Aorta (tissue), 5 donors: ENCODE data around the gene ENDOU. TPM values are rescaled to one million over a fixed set of nuclear protein-coding genes. Genes with fewer than 3 reads are reported as not detected.

Source experiments
- ATAC-seq: fragments of 200-7000 bp; cut with Tn5 transposase; one replicate; pipeline ENCODE4 v1.9.1; 2022; ENCODE audit warnings: moderate library complexity; ENCODE audit not compliant: low FRiP score
- DNase-seq, 2 donors: peaks; one replicate each; pipeline ENCODE4 v3.0.0-alpha.2; 2020
- H3K27ac ChIP-seq, 2 donors: one replicate each; pipeline ENCODE4 v1.5.1; 2013; ENCODE audit warnings: low read length in 2 of 2, mild to moderate bottlenecking in 2 of 2, moderate library complexity in 2 of 2, control low read depth in 1 of 2, inconsistent platforms in 1 of 2, low read depth in 1 of 2
- H3K27me3 ChIP-seq, 2 donors: one replicate each; pipeline ENCODE4 v1.6.1; 2013; ENCODE audit warnings: control low read depth in 1 of 2, low read length in 1 of 2, mild to moderate bottlenecking in 1 of 2, moderate library complexity in 1 of 2; ENCODE audit not compliant: insufficient read depth in 2 of 2, control insufficient read depth in 1 of 2
- H3K36me3 ChIP-seq, 2 donors: one replicate each; pipeline ENCODE4 v1.6.1; 2013; ENCODE audit warnings: control low read depth in 1 of 2, low read length in 1 of 2, mild to moderate bottlenecking in 1 of 2; ENCODE audit not compliant: insufficient read depth in 2 of 2, control insufficient read depth in 1 of 2
- H3K4me1 ChIP-seq, 2 donors: one replicate each; pipeline ENCODE4 v1.6.1; 2013; ENCODE audit warnings: low read length in 2 of 2, control low read depth in 1 of 2, mild to moderate bottlenecking in 1 of 2, moderate library complexity in 1 of 2; ENCODE audit not compliant: insufficient read depth in 2 of 2, control insufficient read depth in 1 of 2
- H3K4me3 ChIP-seq, 2 donors: one replicate each; pipeline ENCODE4 v1.5.1; 2013; ENCODE audit warnings: low read length in 2 of 2, control low read depth in 1 of 2, mild to moderate bottlenecking in 1 of 2
- H3K9me3 ChIP-seq: one replicate; pipeline ENCODE4 v1.6.1; 2013; ENCODE audit warnings: mild to moderate bottlenecking, low read length; ENCODE audit not compliant: control insufficient read depth
- WGBS, 2 donors: extraction: QIAGEN DNeasy Blood & Tissue Kit; methylation state at CpG; one replicate each; pipeline ENCODE4 v1.1.7; 2013; 5-methylcytosine and 5-hydroxymethylcytosine counted together
- intact Hi-C, 2 donors: fragments of 100-400 bp; cut with DNase I; formaldehyde crosslinking; loops; one replicate each; pipeline versions ENCODE4 v1.14.2 to v1.15.0; 2022
- polyA plus RNA-seq, 2 donors: library from polyadenylated mRNA; stranded (reverse); fragments of 200-250 nt; gene quantifications; one replicate each; pipeline ENCODE4 v1.2.3, GENCODE V29; 2013
- total RNA-seq, 2 donors: library from RNA; stranded (reverse); fragmentation: NEBNext Ultra II Directional; extraction: Animal tissue kit (Norgen Biotek cat#: 25700); gene quantifications; one replicate each; pipeline ENCODE4 v1.2.1, GENCODE V29; 2021
- donor health status: healthy with polysubstance abuse.
- donor health status: Bipolar disorder and iron deficiency.
- donor health status: DM: no; HTN: no; CAD: no.
- donor health status: DM: no; HTN: no; CAD: no.
- donor health status: DM: yes; HTN: yes; CAD: no.

The ENDOU gene
- total and polyA plus RNA-seq, 4 donors = 0.29 to 1.7 (median 0.74) TPM; not detected in 1

GRCh38 chr12:47770086-47770726 lies 44.9 kb upstream of the ENDOU start:
- DNase-seq = no peak
- Histone ChIP-seq H3K4me1 (peaks cover 0 to 2% of the 10 kb centered on the region in 2 donors), H3K4me3 (no peak overlapping the region), H3K27ac (no peak overlapping the region), H3K36me3 (no peaks in the 10 kb centered on the region), H3K9me3 (no peaks in the 10 kb centered on the region), H3K27me3 (no peaks in the 10 kb centered on the region)
- no peak for ATAC-seq
- 89 to 92% methylated on average over 3 of the region's 3 CpGs for WGBS, 2 donors
- intact Hi-C loops = no loop called here

GRCh38 chr12:47769234-47770085 lies 44.2 kb upstream of the ENDOU start:
- no peaks in the 10 kb centered on the region for H3K36me3 ChIP-seq
- H3K9me3 ChIP-seq = no peaks in the 10 kb centered on the region
- DNase-seq (no peak), ATAC-seq (no peak)
- H3K4me1 ChIP-seq = no peaks in the 10 kb centered on the region
- intact Hi-C loops = loop anchor here in 1 of 2 donors (2.0 kb wide), 1 partner anchor 53 kb away; no protein-coding TSS in a partner anchor
- no peak overlapping the region for H3K4me3 ChIP-seq
- no peak overlapping the region for H3K27ac ChIP-seq
- WGBS, 2 donors = 85 to 87% methylated on average over 4 of the region's 4 CpGs
- H3K27me3 ChIP-seq = no peaks in the 10 kb centered on the region

- ATAC-seq (no peak), DNase-seq (no peak)
- no peak overlapping the region for H3K4me3 ChIP-seq
- no peaks in the 10 kb centered on the region for H3K4me1 ChIP-seq
- H3K27ac ChIP-seq = no peak overlapping the region
- no peaks in the 10 kb centered on the region for H3K27me3 ChIP-seq
- no peaks in the 10 kb centered on the region for H3K36me3 ChIP-seq
- 58 to 61% methylated on average over 2 of the region's 2 CpGs for WGBS, 2 donors
- no peaks in the 10 kb centered on the region for H3K9me3 ChIP-seq
- intact Hi-C loops = loop anchor here in 1 of 2 donors (2.0 kb wide), 1 partner anchor 52 kb away; no protein-coding TSS in a partner anchor
These were observed 43.1 kb upstream of the ENDOU start for GRCh38 chr12:47768323-47768811.

GRCh38 chr12:47767216-47767724 lies 42.0 kb upstream of the ENDOU start:
- DNase-seq (no peak), ATAC-seq (no peak)
- Histone ChIP-seq H3K36me3 (no peaks in the 10 kb centered on the region), H3K4me3 (no peak overlapping the region), H3K4me1 (no peaks in the 10 kb centered on the region), H3K27ac (no peak overlapping the region), H3K9me3 (no peaks in the 10 kb centered on the region), H3K27me3 (no peaks in the 10 kb centered on the region)
- intact Hi-C loops = loop anchor here (2.0 kb wide), 2 partner anchors 24 to 52 kb away; no protein-coding TSS in a partner anchor
- WGBS, 2 donors = 54 to 56% methylated on average over 4 of the region's 4 CpGs

GRCh38 chr12:47766502-47767215 lies 41.4 kb upstream of the ENDOU start:
- ATAC-seq (no peak), DNase-seq (no peak)
- no peaks in the 10 kb centered on the region for H3K9me3 ChIP-seq
- WGBS, 2 donors = 81 to 83% methylated on average over 5 of the region's 5 CpGs
- H3K27ac ChIP-seq = no peak overlapping the region
- intact Hi-C loops = loop anchor here (2.0 kb wide), 2 partner anchors 24 to 52 kb away; no protein-coding TSS in a partner anchor
- H3K36me3 ChIP-seq = no peaks in the 10 kb centered on the region
- H3K4me3 ChIP-seq = no peak overlapping the region
- H3K27me3 ChIP-seq = no peaks in the 10 kb centered on the region
- H3K4me1 ChIP-seq = no peaks in the 10 kb centered on the region

- 84 to 89% methylated on average over 7 to 8 of the region's 8 CpGs for WGBS, 2 donors
- ATAC-seq = no peak
These were observed 38.4 kb upstream of the ENDOU start for GRCh38 chr12:47763481-47764346.

GRCh38 chr12:47762850-47763465 lies 37.7 kb upstream of the ENDOU start:
- Histone ChIP-seq H3K27me3 (no peaks in the 10 kb centered on the region), H3K9me3 (no peaks in the 10 kb centered on the region), H3K4me3 (no peak overlapping the region), H3K36me3 (no peaks in the 10 kb centered on the region), H3K4me1 (no peaks in the 10 kb centered on the region), H3K27ac (no peak overlapping the region)
- ATAC-seq (no peak), DNase-seq (no peak)
- WGBS, 2 donors = 80 to 83% methylated on average over 3 of the region's 3 CpGs
- intact Hi-C loops = no loop called here

More at GRCh38 chr12:47763481-47764346, 38.4 kb upstream of the ENDOU start:
- no peak overlapping the region for H3K4me3 ChIP-seq
- no peaks in the 10 kb centered on the region for H3K4me1 ChIP-seq
- no peaks in the 10 kb centered on the region for H3K36me3 ChIP-seq
- intact Hi-C loops = no loop called here
- no peak overlapping the region for H3K27ac ChIP-seq
- H3K9me3 ChIP-seq = no peaks in the 10 kb centered on the region
- no peak for DNase-seq
- no peaks in the 10 kb centered on the region for H3K27me3 ChIP-seq
